RKO (cell line): ENCODE results near the gene IZUMO1R.
"Not testable (repeated sequence)": the region's sequence is repeated elsewhere in the genome, so short reads cannot be mapped to it uniquely, and the experiment has no call there.

Source experiments
- DNase-seq: peaks from one replicate; pipeline ENCODE4 v3.0.0-alpha.2; 2016; ENCODE audit warnings: low spot score

Gene IZUMO1R

GRCh38 chr11:94326947-94327346 lies 22.6 kb downstream of the IZUMO1R start:
- no peak for DNase-seq

- no peak for DNase-seq
These were observed 24.3 kb downstream of the IZUMO1R start for GRCh38 chr11:94328587-94329080.

GRCh38 chr11:94329501-94329900 lies 25.1 kb downstream of the IZUMO1R start:
- no peak for DNase-seq

- no peak for DNase-seq
These were observed 26.4 kb downstream of the IZUMO1R start for GRCh38 chr11:94330789-94331188.

GRCh38 chr11:94332814-94333213 lies 28.4 kb downstream of the IZUMO1R start:
- DNase-seq: no peak

- no peak for DNase-seq
These were observed 31.7 kb downstream of the IZUMO1R start for GRCh38 chr11:94336033-94336432.

- no peak for DNase-seq
These were observed 34.3 kb downstream of the IZUMO1R start for GRCh38 chr11:94338651-94339050.

- DNase-seq: no peak
These were observed 37.9 kb downstream of the IZUMO1R start for GRCh38 chr11:94342250-94342649.

GRCh38 chr11:94343495-94343894 lies 39.1 kb downstream of the IZUMO1R start:
- no peak for DNase-seq

- DNase-seq: not testable (repeated sequence)
These were observed 41.9 kb downstream of the IZUMO1R start for GRCh38 chr11:94346311-94346710.

- not testable (repeated sequence) for DNase-seq
These were observed 46.6 kb downstream of the IZUMO1R start for GRCh38 chr11:94350850-94351563.
